Measurements from ENCODE around the gene VARS2.
A peak's percentile ranks its signal among the peaks of the same experiment; 100 is the strongest.
"Not testable (repeated sequence)": the region's sequence is repeated elsewhere in the genome, so short reads cannot be mapped to it uniquely, and the experiment has no call there.

Gene VARS2

GRCh38 chr6:30900863-30901417 is 13.1 kb upstream of the VARS2 start:
- DNase-seq = no peak

GRCh38 chr6:30901436-30901835 is 12.6 kb upstream of the VARS2 start:
- no peak for DNase-seq

GRCh38 chr6:30902196-30902595 is 11.8 kb upstream of the VARS2 start:
- DNase-seq = not testable (repeated sequence)

GRCh38 chr6:30902709-30903108 is 11.3 kb upstream of the VARS2 start:
- no peak for DNase-seq

- DNase-seq = no peak
These were observed 10.8 kb upstream of the VARS2 start for GRCh38 chr6:30903236-30903635.

GRCh38 chr6:30907290-30907757 is 6.7 kb upstream of the VARS2 start:
- DNase-seq = not testable (repeated sequence)

GRCh38 chr6:30907758-30908591 is 6.1 kb upstream of the VARS2 start, which contains the start of gene GTF2H4:
Gene GTF2H4, plus strand, starts transcription at chr6:30908207.
- peak; percentile 96 for DNase-seq

- DNase-seq = no peak
These were observed 5.3 kb upstream of the VARS2 start for GRCh38 chr6:30908700-30909099.

GRCh38 chr6:30910473-30910872 is 3.6 kb upstream of the VARS2 start:
- not testable (repeated sequence) for DNase-seq

- no peak for DNase-seq
These were observed 1.1 kb upstream of the VARS2 start for GRCh38 chr6:30912746-30913520.

GRCh38 chr6:30913721-30914075 is 340 bp upstream of the VARS2 start:
- no peak for DNase-seq

- peak; percentile 43 for DNase-seq
These were observed 984 bp downstream of the VARS2 start for GRCh38 chr6:30914854-30915590.

- peak; percentile 66 for DNase-seq
These were observed 1.5 kb downstream of the VARS2 start for GRCh38 chr6:30915591-30915946.

- DNase-seq = no peak
These were observed 3.0 kb downstream of the VARS2 start for GRCh38 chr6:30917041-30917440.

GRCh38 chr6:30917487-30917886 is 3.4 kb downstream of the VARS2 start:
- DNase-seq = no peak

GRCh38 chr6:30918670-30919069 is 4.6 kb downstream of the VARS2 start:
- no peak for DNase-seq

- no peak for DNase-seq
These were observed 8.4 kb downstream of the VARS2 start for GRCh38 chr6:30922447-30922852.

- DNase-seq = not testable (repeated sequence)
These were observed 10.1 kb downstream of the VARS2 start for GRCh38 chr6:30924040-30924627.

- no peak for DNase-seq
These were observed 12.6 kb downstream of the VARS2 start for GRCh38 chr6:30926644-30927043.

GRCh38 chr6:30927080-30927479 is 13.0 kb downstream of the VARS2 start:
- not testable (repeated sequence) for DNase-seq

- no peak for DNase-seq
These were observed 14.6 kb downstream of the VARS2 start for GRCh38 chr6:30928677-30929076.

- DNase-seq = no peak
These were observed 16.5 kb downstream of the VARS2 start for GRCh38 chr6:30930506-30930905.

- no peak for DNase-seq
These were observed 17.2 kb downstream of the VARS2 start for GRCh38 chr6:30931272-30931671.

Data from retina (tissue), 1 donor.